Measurements from ENCODE around the gene ST8SIA3. TPM values are rescaled to one million over a fixed set of nuclear protein-coding genes. Genes with fewer than 3 reads are reported as not detected.

ST8SIA3 gene
- total and polyA plus RNA-seq, 2 donors (not counting 3 experiments of a cell fraction or from before 2014, with no cell fraction given), result not detected

DNA sequence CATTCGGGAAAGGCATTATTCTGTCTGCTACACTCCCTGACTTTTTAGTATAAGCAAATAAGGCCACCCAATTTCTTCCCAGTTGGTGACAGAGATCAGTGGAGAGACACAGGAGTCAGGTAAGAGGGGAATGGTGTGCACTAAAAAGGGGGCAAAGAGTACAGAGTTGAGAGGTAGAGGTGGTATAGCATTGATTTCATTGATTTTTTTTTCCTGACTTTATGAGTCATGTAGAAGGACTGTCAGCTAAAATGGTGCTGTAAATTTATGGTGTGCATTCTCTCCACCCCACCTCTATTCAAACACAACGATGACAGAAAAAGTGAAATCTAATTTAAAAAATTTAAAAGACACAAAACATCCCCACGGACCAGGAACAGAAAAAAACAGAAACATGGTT lies 23.7 kb upstream of the ST8SIA3 start:
- no peaks in the 10 kb centered on the region for H3K9me1 ChIP-seq (replicated peaks; ENCODE audit: control insufficient read depth, extremely low read depth, insufficient read depth, low read length)
- H3K4me2 ChIP-seq (ENCODE audit: insufficient read depth, low read length), result no peak overlapping the region
- H3K36me3 ChIP-seq (ENCODE audit: control insufficient read depth in 2 of 2, extremely low read depth in 1 of 2, insufficient read depth in 2 of 2, low read length in 2 of 2), result no peaks in the 10 kb centered on the region
- H4K20me1 ChIP-seq (replicated peaks; ENCODE audit: control insufficient read depth, extremely low read depth, insufficient read depth, low read length), result no peaks in the 10 kb centered on the region
- no peaks in the 10 kb centered on the region for H3K9me3 ChIP-seq (replicated peaks; ENCODE audit: control insufficient read depth, insufficient read depth, low read length)
- DNase-seq (ENCODE audit: low read depth, low spot score) (no peak), FAIRE-seq (no peak)
- TF ChIP-seq EZH2 (IDR thresholded peaks at IDR 0.05; ENCODE audit: borderline replicate concordance, low read depth, low read length, severe bottlenecking) (no peak), GATA2 (IDR thresholded peaks at IDR 0.05; ENCODE audit: insufficient read depth, insufficient read length, low read depth, low read length) (no peak), POLR2AphosphoS5 (IDR thresholded peaks at IDR 0.05; ENCODE audit: insufficient read depth, low read depth, low read length) (no peak), POLR2A (IDR thresholded peaks at IDR 0.05; ENCODE audit: low read depth, low read length) (no peak), FOS (IDR thresholded peaks at IDR 0.05; ENCODE audit: borderline replicate concordance, insufficient read depth, low read length) (no peak), MYC (IDR thresholded peaks at IDR 0.05; ENCODE audit: low read depth, low read length) (no peak), JUN (IDR thresholded peaks at IDR 0.05; ENCODE audit: borderline replicate concordance, insufficient read depth, insufficient read length, low read depth) (no peak)
- TF ChIP-seq, protein P1, sequence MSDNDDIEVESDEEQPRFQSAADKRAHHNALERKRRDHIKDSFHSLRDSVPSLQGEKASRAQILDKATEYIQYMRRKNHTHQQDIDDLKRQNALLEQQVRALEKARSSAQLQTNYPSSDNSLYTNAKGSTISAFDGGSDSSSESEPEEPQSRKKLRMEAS (IDR thresholded peaks at IDR 0.05; ENCODE audit: insufficient read depth, insufficient read length), result no peak
- TF ChIP-seq, protein P2, sequence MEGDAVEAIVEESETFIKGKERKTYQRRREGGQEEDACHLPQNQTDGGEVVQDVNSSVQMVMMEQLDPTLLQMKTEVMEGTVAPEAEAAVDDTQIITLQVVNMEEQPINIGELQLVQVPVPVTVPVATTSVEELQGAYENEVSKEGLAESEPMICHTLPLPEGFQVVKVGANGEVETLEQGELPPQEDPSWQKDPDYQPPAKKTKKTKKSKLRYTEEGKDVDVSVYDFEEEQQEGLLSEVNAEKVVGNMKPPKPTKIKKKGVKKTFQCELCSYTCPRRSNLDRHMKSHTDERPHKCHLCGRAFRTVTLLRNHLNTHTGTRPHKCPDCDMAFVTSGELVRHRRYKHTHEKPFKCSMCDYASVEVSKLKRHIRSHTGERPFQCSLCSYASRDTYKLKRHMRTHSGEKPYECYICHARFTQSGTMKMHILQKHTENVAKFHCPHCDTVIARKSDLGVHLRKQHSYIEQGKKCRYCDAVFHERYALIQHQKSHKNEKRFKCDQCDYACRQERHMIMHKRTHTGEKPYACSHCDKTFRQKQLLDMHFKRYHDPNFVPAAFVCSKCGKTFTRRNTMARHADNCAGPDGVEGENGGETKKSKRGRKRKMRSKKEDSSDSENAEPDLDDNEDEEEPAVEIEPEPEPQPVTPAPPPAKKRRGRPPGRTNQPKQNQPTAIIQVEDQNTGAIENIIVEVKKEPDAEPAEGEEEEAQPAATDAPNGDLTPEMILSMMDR (IDR thresholded peaks at IDR 0.05; ENCODE audit: extremely low read depth in 1 of 2, insufficient read depth in 1 of 2, low read depth in 1 of 2, low read length in 2 of 2), result no peak
- no peaks in the 10 kb centered on the region for H3K79me2 ChIP-seq (ENCODE audit: control insufficient read depth, insufficient read depth, low read length)
- POLR2A ChIA-PET, result no interaction called here
- H3K27ac ChIP-seq (ENCODE audit: insufficient read depth, low read depth, low read length), result no peak overlapping the region
- dilution Hi-C loops (cut with MboI; ENCODE audit: extremely low pct_ligation_motif_present, low sequenced_read_pairs), result no loop called here
- intact Hi-C loops (cut with micrococcal nuclease), result no loop called here
- H3K4me3 ChIP-seq (replicated peaks in 1 of 3; ENCODE audit: insufficient read depth in 1 of 3, low read depth in 1 of 3, low read length in 3 of 3), result no peak overlapping the region
- CTCF ChIA-PET, result no interaction called here
- H3K27me3 ChIP-seq (ENCODE audit: control insufficient read depth in 2 of 2, insufficient read depth in 2 of 2, low read length in 2 of 2), result no peaks in the 10 kb centered on the region
- H2AFZ ChIP-seq (ENCODE audit: low read depth, low read length), result no peak overlapping the region
- BruUV-seq (replicated peaks), result no TSS peak
- no peak overlapping the region for H3K9ac ChIP-seq (replicated peaks; ENCODE audit: extremely low read depth, insufficient read depth, low read length)
- no peaks in the 10 kb centered on the region for H3K4me1 ChIP-seq (ENCODE audit: control insufficient read depth, extremely low read depth, insufficient read depth, low read length)
